OCI-LY3 (cell line): ENCODE results near the gene GAS2L1.

Experiments
- H2AFZ ChIP-seq: fragments of 200-600, 300-600 bp; shearing (Covaris generic); 2 replicates; pipeline ENCODE4 v1.6.0; 2014; ENCODE audit warnings: antibody characterized with exemption, low read depth, low read length
- H3K27ac ChIP-seq: fragments of 200-600, 300-600 bp; sonication (generic); 2 replicates; pipeline ENCODE4 v1.5.1; 2014; ENCODE audit warnings: mild to moderate bottlenecking, low read length, moderate library complexity, mixed read lengths
- H3K27me3 ChIP-seq: fragments of 200-600, 300-600 bp; sonication (generic); 2 replicates; pipeline ENCODE4 v1.6.1; 2014; ENCODE audit warnings: low read depth, low read length, mixed read lengths
- H3K36me3 ChIP-seq: fragments of 200-600, 300-600 bp; sonication (generic); replicated peaks from 2 replicates; pipeline ENCODE3; 2014; ENCODE audit warnings: low read depth, low read length, mixed read lengths
- H3K4me1 ChIP-seq: fragments of 300-600, 200-600 bp; sonication (generic); 2 replicates; pipeline ENCODE4 v1.6.1; 2014; ENCODE audit warnings: low read length, mixed read lengths
- H3K4me2 ChIP-seq: fragments of 200-600, 300-600 bp; sonication (generic); 2 replicates; pipeline ENCODE4 v1.6.1; 2014; ENCODE audit warnings: low read length, mixed read lengths
- H3K4me3 ChIP-seq: fragments of 300-600, 200-600 bp; sonication (generic); 2 replicates; pipeline ENCODE4 v1.5.1; 2014; ENCODE audit warnings: antibody characterized with exemption, mild to moderate bottlenecking, low read length, moderate library complexity
- H3K79me2 ChIP-seq: fragments of 300-600, 200-600 bp; shearing (Covaris generic); 2 replicates; pipeline ENCODE4 v1.6.1; 2014; ENCODE audit warnings: mild to moderate bottlenecking, low read length, mixed read lengths
- H3K9ac ChIP-seq: fragments of 300-600, 200-600 bp; shearing (Covaris generic); 2 replicates; pipeline ENCODE4 v1.6.0; 2014; ENCODE audit warnings: mild to moderate bottlenecking, low read length, moderate library complexity
- H3K9me3 ChIP-seq: fragments of 200-600, 300-600 bp; shearing (Covaris generic); 2 replicates; pipeline ENCODE4 v1.6.1; 2014; ENCODE audit warnings: low read length, mixed read lengths; ENCODE audit not compliant: insufficient read depth
- H4K20me1 ChIP-seq: fragments of 200-600, 300-600 bp; sonication (generic); 2 replicates; pipeline ENCODE4 v1.6.1; 2016; ENCODE audit warnings: low read length, mixed read lengths; ENCODE audit not compliant: insufficient read depth
- EZH2phosphoT487 ChIP-seq: fragments of 200-600 bp; shearing (Covaris generic); IDR thresholded peaks from 2 replicates; pipeline ENCODE4 v1.6.1; 2018; ENCODE audit warnings: antibody characterized with exemption, mixed run types, low read depth
- TF ChIP-seq, protein P1 (sequence below): fragments of 200-600, 300-600 bp; sonication (generic); IDR thresholded peaks from 2 replicates; pipeline ENCODE4 v1.5.1; 2014; ENCODE audit warnings: antibody characterized with exemption, low read length, low read depth

Gene GAS2L1

GRCh38 chr22:29311464-29312217 is 5.2 kb downstream of the GAS2L1 start:
- H3K79me2 ChIP-seq = no peaks in the 10 kb centered on the region
- H4K20me1 ChIP-seq = no peaks in the 10 kb centered on the region
- H3K27ac ChIP-seq = no peak overlapping the region
- H3K4me1 ChIP-seq = no peaks in the 10 kb centered on the region; the same call in 1 of the 2 replicates
- H3K27me3 ChIP-seq = peaks cover under 1% of the 10 kb centered on the region; the same call in 1 of the 2 replicates
- no peak overlapping the region for H3K4me2 ChIP-seq
- H3K36me3 ChIP-seq = no peaks in the 10 kb centered on the region
- TF ChIP-seq, protein P1, sequence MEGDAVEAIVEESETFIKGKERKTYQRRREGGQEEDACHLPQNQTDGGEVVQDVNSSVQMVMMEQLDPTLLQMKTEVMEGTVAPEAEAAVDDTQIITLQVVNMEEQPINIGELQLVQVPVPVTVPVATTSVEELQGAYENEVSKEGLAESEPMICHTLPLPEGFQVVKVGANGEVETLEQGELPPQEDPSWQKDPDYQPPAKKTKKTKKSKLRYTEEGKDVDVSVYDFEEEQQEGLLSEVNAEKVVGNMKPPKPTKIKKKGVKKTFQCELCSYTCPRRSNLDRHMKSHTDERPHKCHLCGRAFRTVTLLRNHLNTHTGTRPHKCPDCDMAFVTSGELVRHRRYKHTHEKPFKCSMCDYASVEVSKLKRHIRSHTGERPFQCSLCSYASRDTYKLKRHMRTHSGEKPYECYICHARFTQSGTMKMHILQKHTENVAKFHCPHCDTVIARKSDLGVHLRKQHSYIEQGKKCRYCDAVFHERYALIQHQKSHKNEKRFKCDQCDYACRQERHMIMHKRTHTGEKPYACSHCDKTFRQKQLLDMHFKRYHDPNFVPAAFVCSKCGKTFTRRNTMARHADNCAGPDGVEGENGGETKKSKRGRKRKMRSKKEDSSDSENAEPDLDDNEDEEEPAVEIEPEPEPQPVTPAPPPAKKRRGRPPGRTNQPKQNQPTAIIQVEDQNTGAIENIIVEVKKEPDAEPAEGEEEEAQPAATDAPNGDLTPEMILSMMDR = no peak
- no peak for TF ChIP-seq EZH2phosphoT487
- no peak overlapping the region for H3K4me3 ChIP-seq
- H3K9me3 ChIP-seq = no peaks in the 10 kb centered on the region
- no peak overlapping the region for H2AFZ ChIP-seq
- H3K9ac ChIP-seq = no peak overlapping the region

DNA sequence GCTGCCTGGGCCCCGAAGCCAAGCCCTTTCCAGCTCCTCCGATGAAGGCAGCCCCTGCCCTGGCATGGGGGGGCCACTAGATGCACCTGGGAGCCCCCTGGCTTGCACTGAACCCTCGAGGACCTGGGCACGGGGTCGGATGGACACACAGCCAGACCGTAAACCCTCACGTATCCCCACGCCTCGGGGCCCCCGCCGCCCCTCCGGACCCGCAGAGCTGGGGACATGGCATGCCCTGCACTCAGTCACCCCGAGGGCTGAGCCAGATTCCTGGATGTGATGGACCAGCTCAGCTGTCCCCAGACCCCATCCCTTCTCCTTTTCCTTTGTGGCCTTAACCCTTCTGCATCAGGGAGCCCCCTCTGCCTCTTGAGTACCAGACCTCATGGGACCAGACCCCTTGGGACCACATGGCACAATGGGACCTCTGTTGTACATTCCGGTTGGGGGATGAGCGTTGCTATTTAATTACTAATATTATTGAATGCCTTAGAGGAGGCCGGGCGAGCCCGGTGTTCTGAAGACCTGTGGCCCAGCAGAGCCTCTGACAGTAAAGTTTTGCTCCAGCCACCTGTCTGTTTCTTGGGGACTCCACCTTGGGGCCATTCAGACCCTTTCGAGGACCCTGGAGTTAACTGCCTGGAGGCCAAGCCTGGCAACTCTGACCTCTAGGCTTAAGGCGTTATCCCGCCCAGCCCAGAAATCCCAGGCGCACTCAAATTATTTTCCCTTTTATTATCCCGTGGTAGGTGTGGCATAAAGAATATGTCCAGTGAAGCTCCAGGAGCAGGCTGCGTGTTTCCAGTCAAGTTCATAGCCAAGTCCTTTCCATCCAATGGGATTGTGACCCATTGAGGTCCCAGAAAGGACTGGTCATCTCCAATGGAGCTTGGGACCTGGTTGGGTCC is 6.0 kb downstream of the GAS2L1 start:
- H3K27ac ChIP-seq = no peak overlapping the region
- H3K79me2 ChIP-seq = no peaks in the 10 kb centered on the region
- H3K27me3 ChIP-seq = no peaks in the 10 kb centered on the region
- H3K36me3 ChIP-seq = no peaks in the 10 kb centered on the region
- no peaks in the 10 kb centered on the region for H3K4me1 ChIP-seq
- H3K4me3 ChIP-seq = no peak overlapping the region
- H3K4me2 ChIP-seq = no peak overlapping the region
- H3K9me3 ChIP-seq = no peaks in the 10 kb centered on the region
- H4K20me1 ChIP-seq = no peaks in the 10 kb centered on the region
- no peak overlapping the region for H2AFZ ChIP-seq
- no peak overlapping the region for H3K9ac ChIP-seq
- TF ChIP-seq, protein P1 = no peak
- TF ChIP-seq EZH2phosphoT487 = no peak

DNA sequence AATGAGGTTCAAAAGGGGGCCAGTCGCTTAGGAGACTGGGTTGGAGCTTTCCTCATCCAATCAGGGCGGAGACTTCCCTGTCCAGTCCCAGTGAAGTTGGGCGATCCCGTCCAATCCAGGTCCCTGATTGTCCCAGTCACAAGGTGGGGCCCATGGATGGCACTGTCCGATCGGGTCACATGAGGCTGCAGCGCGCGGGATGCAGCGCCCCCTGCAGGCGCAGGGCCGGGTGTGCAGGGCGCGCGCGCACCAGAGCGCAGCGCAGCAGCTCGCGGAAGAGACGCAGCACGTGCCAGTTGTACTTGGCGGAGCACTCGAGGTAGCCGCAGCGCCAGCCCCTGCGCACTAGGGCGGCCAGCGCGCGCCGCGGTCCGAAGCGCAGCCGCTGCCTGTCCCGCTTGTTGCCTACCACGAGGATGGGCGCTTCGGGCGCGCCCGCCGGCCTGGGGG is 6.7 kb downstream of the GAS2L1 start:
- no peak overlapping the region for H3K4me2 ChIP-seq
- H3K4me1 ChIP-seq = no peaks in the 10 kb centered on the region
- H3K36me3 ChIP-seq = no peaks in the 10 kb centered on the region
- H3K27ac ChIP-seq = no peak overlapping the region
- H2AFZ ChIP-seq = no peak overlapping the region
- no peak overlapping the region for H3K4me3 ChIP-seq
- no peak overlapping the region for H3K9ac ChIP-seq
- no peaks in the 10 kb centered on the region for H4K20me1 ChIP-seq
- H3K79me2 ChIP-seq = no peaks in the 10 kb centered on the region
- TF ChIP-seq EZH2phosphoT487 = no peak
- TF ChIP-seq, protein P1 = peak; percentile 35
- no peaks in the 10 kb centered on the region for H3K9me3 ChIP-seq
- no peaks in the 10 kb centered on the region for H3K27me3 ChIP-seq
